ENCODE measurements around the gene ADGRL1.

The ADGRL1 gene

DNA sequence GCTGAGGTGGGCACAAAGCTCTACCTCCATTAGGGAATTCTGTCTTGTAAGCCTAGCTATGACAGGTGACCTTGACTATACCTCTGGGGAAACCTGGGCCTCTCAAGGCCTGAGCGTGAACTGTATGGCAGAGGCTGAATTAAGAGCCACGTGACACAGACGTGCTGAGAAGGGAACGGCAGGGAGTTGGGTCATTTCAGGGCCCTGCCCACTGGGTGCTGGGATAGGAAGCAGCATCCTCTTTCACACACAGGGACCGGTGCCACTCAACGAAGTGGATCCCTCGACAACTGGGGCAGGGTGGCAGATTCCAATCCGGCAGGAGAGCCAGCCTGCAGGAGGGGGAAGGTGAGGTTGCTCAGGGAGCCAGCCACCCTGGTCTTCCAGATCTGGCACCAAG is 78.8 kb downstream of the ADGRL1 start:
- no peaks in the 10 kb centered on the region for H3K9me3 ChIP-seq (ENCODE audit: control insufficient read depth, low read length)
- H3K4me1 ChIP-seq (ENCODE audit: control insufficient read depth, insufficient read depth, low read length, poor library complexity, severe bottlenecking), result no peaks in the 10 kb centered on the region
- H3K4me3 ChIP-seq (ENCODE audit: insufficient read depth, low read depth, low read length, poor library complexity, severe bottlenecking), result no peak overlapping the region
- no peak overlapping the region for H3K27ac ChIP-seq (ENCODE audit: insufficient read depth, low read length, poor library complexity, severe bottlenecking)
- no peak for DNase-seq
- no peaks in the 10 kb centered on the region for H3K36me3 ChIP-seq (ENCODE audit: control insufficient read depth, insufficient read depth, low read length)
- no peaks in the 10 kb centered on the region for H3K27me3 ChIP-seq (replicated peaks; ENCODE audit: control insufficient read depth, insufficient read depth, low read length, poor library complexity, severe bottlenecking)

- Histone ChIP-seq H3K36me3 (ENCODE audit: control insufficient read depth, insufficient read depth, low read length) (no peaks in the 10 kb centered on the region), H3K9me3 (ENCODE audit: control insufficient read depth, low read length) (no peaks in the 10 kb centered on the region), H3K4me3 (ENCODE audit: insufficient read depth, low read depth, low read length, poor library complexity, severe bottlenecking) (no peak overlapping the region), H3K27ac (ENCODE audit: insufficient read depth, low read length, poor library complexity, severe bottlenecking) (no peak overlapping the region), H3K4me1 (ENCODE audit: control insufficient read depth, insufficient read depth, low read length, poor library complexity, severe bottlenecking) (peaks cover 8% of the 10 kb centered on the region), H3K27me3 (replicated peaks; ENCODE audit: control insufficient read depth, insufficient read depth, low read length, poor library complexity, severe bottlenecking) (no peaks in the 10 kb centered on the region)
- no peak for DNase-seq
Observed at GRCh38 chr19:14122924-14123323, 83.0 kb downstream of the ADGRL1 start.

DNA sequence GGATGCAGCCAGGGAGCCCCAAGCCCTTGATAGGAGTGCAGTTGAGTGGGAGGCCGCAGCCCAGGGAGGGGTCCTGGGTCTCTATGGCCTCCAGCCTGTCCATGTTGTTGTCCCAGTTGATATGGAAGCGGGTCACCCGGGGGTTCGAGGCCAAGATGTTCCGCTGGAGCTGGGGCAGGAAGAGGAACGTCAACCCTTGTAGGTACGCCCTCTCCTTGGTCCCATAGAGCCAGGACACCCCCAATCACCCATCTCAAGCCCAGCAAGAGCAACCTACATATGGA is 85.5 kb downstream of the ADGRL1 start:
- Histone ChIP-seq H3K36me3 (ENCODE audit: control insufficient read depth, insufficient read depth, low read length) (no peaks in the 10 kb centered on the region), H3K9me3 (ENCODE audit: control insufficient read depth, low read length) (no peaks in the 10 kb centered on the region), H3K27me3 (replicated peaks; ENCODE audit: control insufficient read depth, insufficient read depth, low read length, poor library complexity, severe bottlenecking) (no peaks in the 10 kb centered on the region), H3K4me1 (ENCODE audit: control insufficient read depth, insufficient read depth, low read length, poor library complexity, severe bottlenecking) (peaks cover 20% of the 10 kb centered on the region), H3K27ac (ENCODE audit: insufficient read depth, low read length, poor library complexity, severe bottlenecking) (no peak overlapping the region), H3K4me3 (ENCODE audit: insufficient read depth, low read depth, low read length, poor library complexity, severe bottlenecking) (no peak overlapping the region)
- DNase-seq, result no peak

GRCh38 chr19:14119644-14120496 is 86.1 kb downstream of the ADGRL1 start:
- Histone ChIP-seq H3K27me3 (replicated peaks; ENCODE audit: control insufficient read depth, insufficient read depth, low read length, poor library complexity, severe bottlenecking) (no peaks in the 10 kb centered on the region), H3K9me3 (ENCODE audit: control insufficient read depth, low read length) (no peaks in the 10 kb centered on the region), H3K36me3 (ENCODE audit: control insufficient read depth, insufficient read depth, low read length) (no peaks in the 10 kb centered on the region), H3K4me1 (ENCODE audit: control insufficient read depth, insufficient read depth, low read length, poor library complexity, severe bottlenecking) (peaks cover 25% of the 10 kb centered on the region), H3K27ac (ENCODE audit: insufficient read depth, low read length, poor library complexity, severe bottlenecking) (no peak overlapping the region), H3K4me3 (ENCODE audit: insufficient read depth, low read depth, low read length, poor library complexity, severe bottlenecking) (no peak overlapping the region)
- DNase-seq, result no peak

- peak overlapping the region; percentile 20 for H3K27ac ChIP-seq (ENCODE audit: insufficient read depth, low read length, poor library complexity, severe bottlenecking)
- peaks cover 27% of the 10 kb centered on the region for H3K4me1 ChIP-seq (ENCODE audit: control insufficient read depth, insufficient read depth, low read length, poor library complexity, severe bottlenecking)
- no peaks in the 10 kb centered on the region for H3K27me3 ChIP-seq (replicated peaks; ENCODE audit: control insufficient read depth, insufficient read depth, low read length, poor library complexity, severe bottlenecking)
- H3K9me3 ChIP-seq (ENCODE audit: control insufficient read depth, low read length), result no peaks in the 10 kb centered on the region
- DNase-seq, result no peak
- no peaks in the 10 kb centered on the region for H3K36me3 ChIP-seq (ENCODE audit: control insufficient read depth, insufficient read depth, low read length)
- no peak overlapping the region for H3K4me3 ChIP-seq (ENCODE audit: insufficient read depth, low read depth, low read length, poor library complexity, severe bottlenecking)
Observed at GRCh38 chr19:14119146-14119545, 86.8 kb downstream of the ADGRL1 start.

DNA sequence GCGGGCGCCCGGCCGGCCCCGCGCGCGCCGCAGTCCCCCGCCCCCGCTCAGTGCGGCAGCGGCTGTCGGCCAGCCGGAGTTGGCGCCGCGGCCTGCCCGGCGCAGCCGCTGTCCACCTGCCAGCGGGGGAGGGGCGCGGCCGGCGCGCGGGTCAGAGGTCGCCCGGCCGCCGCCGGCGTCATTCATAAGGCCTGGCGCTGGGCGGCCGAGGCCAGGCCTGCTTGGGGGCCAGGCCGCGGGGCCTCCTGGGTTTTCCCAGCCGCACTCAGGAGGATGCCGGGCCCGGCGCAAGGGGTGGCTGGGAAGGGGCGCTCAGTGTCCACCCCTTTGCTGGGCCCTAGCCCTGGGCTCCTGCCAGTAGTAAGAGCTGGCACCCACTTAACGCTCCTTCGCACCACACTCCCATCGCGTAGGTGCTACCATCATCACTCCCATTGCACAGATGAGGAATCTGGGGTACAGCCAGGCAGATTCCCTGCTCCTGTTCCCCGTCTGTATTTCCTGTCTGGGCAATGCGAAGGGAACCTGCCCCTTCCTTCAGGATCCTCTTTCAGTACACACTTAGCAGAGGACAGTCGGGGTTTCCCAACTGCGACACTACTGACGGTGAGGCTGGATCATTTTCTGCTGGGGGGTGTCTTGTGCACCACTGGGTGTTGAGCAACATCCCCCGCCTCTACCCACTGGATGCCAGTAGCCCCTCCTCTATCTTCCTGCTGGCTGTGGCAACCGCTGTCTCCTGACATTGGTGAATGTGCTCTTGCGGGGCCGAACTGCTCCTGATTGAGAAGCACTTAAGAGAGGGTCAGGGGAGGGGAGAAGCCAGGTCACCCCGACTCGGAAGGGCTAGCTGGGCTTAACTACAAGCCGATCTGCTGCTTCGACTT is 87.6 kb downstream of the ADGRL1 start:
- H3K9me3 ChIP-seq (ENCODE audit: control insufficient read depth, low read length), result no peaks in the 10 kb centered on the region
- H3K4me1 ChIP-seq (ENCODE audit: control insufficient read depth, insufficient read depth, low read length, poor library complexity, severe bottlenecking), result peaks cover 27% of the 10 kb centered on the region
- no peaks in the 10 kb centered on the region for H3K27me3 ChIP-seq (replicated peaks; ENCODE audit: control insufficient read depth, insufficient read depth, low read length, poor library complexity, severe bottlenecking)
- H3K4me3 ChIP-seq (ENCODE audit: insufficient read depth, low read depth, low read length, poor library complexity, severe bottlenecking), result peak overlapping the region; percentile 58
- peak overlapping the region; percentile 78 for H3K27ac ChIP-seq (ENCODE audit: insufficient read depth, low read length, poor library complexity, severe bottlenecking)
- peak; percentile 35 to 43 (median 38) for DNase-seq
- no peaks in the 10 kb centered on the region for H3K36me3 ChIP-seq (ENCODE audit: control insufficient read depth, insufficient read depth, low read length)

GRCh38 chr19:14117668-14118164 is 88.3 kb downstream of the ADGRL1 start, which contains the start of gene PRKACA:
Gene PRKACA, minus strand, starts transcription at chr19:14117762. Its CDS starts 215 bp downstream, at chr19:14117547.
- H3K27me3 ChIP-seq (replicated peaks; ENCODE audit: control insufficient read depth, insufficient read depth, low read length, poor library complexity, severe bottlenecking), result no peaks in the 10 kb centered on the region
- peak; percentile 97 to 98 (median 98) for DNase-seq
- H3K36me3 ChIP-seq (ENCODE audit: control insufficient read depth, insufficient read depth, low read length), result no peaks in the 10 kb centered on the region
- peak within 1 kb of the TSS; percentile 78 for H3K27ac ChIP-seq (ENCODE audit: insufficient read depth, low read length, poor library complexity, severe bottlenecking)
- peak within 1 kb of the TSS; percentile 78 for H3K4me3 ChIP-seq (ENCODE audit: insufficient read depth, low read depth, low read length, poor library complexity, severe bottlenecking)
- peaks cover 30% of the 10 kb centered on the region for H3K4me1 ChIP-seq (ENCODE audit: control insufficient read depth, insufficient read depth, low read length, poor library complexity, severe bottlenecking)
- H3K9me3 ChIP-seq (ENCODE audit: control insufficient read depth, low read length), result no peaks in the 10 kb centered on the region

GRCh38 chr19:14116918-14117578 is 88.9 kb downstream of the ADGRL1 start:
- Histone ChIP-seq H3K4me3 (ENCODE audit: insufficient read depth, low read depth, low read length, poor library complexity, severe bottlenecking) (peak overlapping the region; percentile 78), H3K9me3 (ENCODE audit: control insufficient read depth, low read length) (no peaks in the 10 kb centered on the region), H3K27me3 (replicated peaks; ENCODE audit: control insufficient read depth, insufficient read depth, low read length, poor library complexity, severe bottlenecking) (no peaks in the 10 kb centered on the region), H3K4me1 (ENCODE audit: control insufficient read depth, insufficient read depth, low read length, poor library complexity, severe bottlenecking) (peaks cover 30% of the 10 kb centered on the region), H3K36me3 (ENCODE audit: control insufficient read depth, insufficient read depth, low read length) (no peaks in the 10 kb centered on the region), H3K27ac (ENCODE audit: insufficient read depth, low read length, poor library complexity, severe bottlenecking) (peak overlapping the region; percentile 45)
- DNase-seq, result peak in 1 of 3 donors; percentile 8

DNA sequence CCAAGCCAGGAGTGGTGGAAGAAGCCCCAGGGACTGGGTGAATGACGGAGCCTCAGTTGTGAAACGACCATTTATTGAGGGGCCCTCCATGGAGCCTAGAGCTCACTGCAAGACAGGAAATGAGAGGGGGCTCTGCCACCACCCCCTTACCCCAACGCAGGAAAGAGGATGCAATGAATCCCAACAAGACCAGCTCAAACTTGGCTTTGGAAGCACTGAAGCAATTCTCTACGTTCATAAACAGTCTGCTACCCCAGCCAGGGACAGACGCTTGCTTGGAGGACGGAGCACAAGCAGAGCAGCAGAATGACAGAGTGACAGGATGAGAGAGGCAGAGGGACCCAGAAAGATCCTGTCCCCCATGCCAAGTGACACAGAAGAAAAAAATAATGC is 89.4 kb downstream of the ADGRL1 start:
- Histone ChIP-seq H3K27me3 (replicated peaks; ENCODE audit: control insufficient read depth, insufficient read depth, low read length, poor library complexity, severe bottlenecking) (no peaks in the 10 kb centered on the region), H3K27ac (ENCODE audit: insufficient read depth, low read length, poor library complexity, severe bottlenecking) (no peak overlapping the region), H3K9me3 (ENCODE audit: control insufficient read depth, low read length) (no peaks in the 10 kb centered on the region), H3K4me1 (ENCODE audit: control insufficient read depth, insufficient read depth, low read length, poor library complexity, severe bottlenecking) (peaks cover 34% of the 10 kb centered on the region), H3K4me3 (ENCODE audit: insufficient read depth, low read depth, low read length, poor library complexity, severe bottlenecking) (peak overlapping the region; percentile 78), H3K36me3 (ENCODE audit: control insufficient read depth, insufficient read depth, low read length) (no peaks in the 10 kb centered on the region)
- no peak for DNase-seq
